Lower lobe of right lung (tissue), 2 donors: ENCODE results near the gene KIF13A. TPM values are rescaled to one million over a fixed set of nuclear protein-coding genes. Genes with fewer than 3 reads are reported as not detected.

ENCODE experiments used
- ATAC-seq, 2 donors: fragments of 200-7000 bp; cut with Tn5 transposase; one replicate each; pipeline ENCODE4 v1.9.1; 2020 to 2022; ENCODE audit warnings: mild to moderate bottlenecking in 2 of 2, moderate library complexity in 2 of 2
- DNase-seq: peaks from one replicate; pipeline ENCODE4 v3.0.0-alpha.2; 2020
- H3K27ac ChIP-seq: fragments of 200-600 bp; one replicate; pipeline ENCODE4 v1.8.0; 2022
- H3K27me3 ChIP-seq: fragments of 200-600 bp; one replicate; pipeline ENCODE4 v1.8.0; 2022; ENCODE audit warnings: low read depth
- H3K36me3 ChIP-seq: fragments of 200-600 bp; one replicate; pipeline ENCODE4 v1.8.0; 2022; ENCODE audit warnings: mild to moderate bottlenecking
- H3K4me1 ChIP-seq: fragments of 200-600 bp; one replicate; pipeline ENCODE4 v1.8.0; 2022
- H3K4me3 ChIP-seq: fragments of 200-600 bp; one replicate; pipeline ENCODE4 v1.8.0; 2022; ENCODE audit warnings: mild to moderate bottlenecking
- H3K9me3 ChIP-seq: fragments of 200-600 bp; one replicate; pipeline ENCODE4 v1.8.0; 2022
- CTCF ChIP-seq: fragments of 200-600 bp; IDR thresholded peaks from one replicate; pipeline ENCODE4 v1.8.0; 2022; ENCODE audit warnings: antibody characterized with exemption, mild to moderate bottlenecking
- intact Hi-C: fragments of 100-400 bp; cut with DNase I; formaldehyde crosslinking; loops from one replicate; pipeline ENCODE4 v1.11.0; 2022
- total RNA-seq: library from RNA; stranded (reverse); fragmentation: NEBNext Ultra II Directional; extraction: Animal tissue kit (Norgen Biotek cat#: 25700); gene quantifications from one replicate; pipeline ENCODE4 v1.2.1, GENCODE V29; 2021
- donor health status: DM: no; HTN: yes; CAD: no; lungs with severe emphysema.

KIF13A gene
- total RNA-seq, 1 donor from 2014 or later = 55.2 TPM

- Histone ChIP-seq H3K4me1 (peaks cover 56% of the 10 kb centered on the region), H3K27ac (no peak overlapping the region), H3K9me3 (no peaks in the 10 kb centered on the region), H3K27me3 (no peaks in the 10 kb centered on the region), H3K36me3 (no peaks in the 10 kb centered on the region), H3K4me3 (no peak overlapping the region)
- no peak for TF ChIP-seq CTCF
- DNase-seq (no peak), ATAC-seq (no peak)
- intact Hi-C loops = no loop called here
These were observed 52.0 kb downstream of the KIF13A start for GRCh38 chr6:17935188-17936149.

GRCh38 chr6:17933716-17934115, 53.7 kb downstream of the KIF13A start:
- no peak for ATAC-seq
- intact Hi-C loops = no loop called here

GRCh38 chr6:17932330-17932852, 55.0 kb downstream of the KIF13A start:
- H3K4me1 ChIP-seq = peaks cover 80% of the 10 kb centered on the region
- ATAC-seq = peak; percentile 93 to 94
- H3K4me3 ChIP-seq = no peak overlapping the region
- DNase-seq = peak; percentile 51
- no peaks in the 10 kb centered on the region for H3K36me3 ChIP-seq
- no peak for TF ChIP-seq CTCF
- H3K27me3 ChIP-seq = no peaks in the 10 kb centered on the region
- peak overlapping the region; percentile 77 for H3K27ac ChIP-seq
- H3K9me3 ChIP-seq = no peaks in the 10 kb centered on the region
- intact Hi-C loops = no loop called here

More at GRCh38 chr6:17933716-17934115, 53.7 kb downstream of the KIF13A start:
- Histone ChIP-seq H3K4me1 (peaks cover 73% of the 10 kb centered on the region), H3K36me3 (no peaks in the 10 kb centered on the region), H3K9me3 (no peaks in the 10 kb centered on the region), H3K27me3 (no peaks in the 10 kb centered on the region), H3K4me3 (no peak overlapping the region), H3K27ac (peak overlapping the region; percentile 1)
- DNase-seq = no peak
- TF ChIP-seq CTCF = no peak

GRCh38 chr6:17931227-17931626, 56.2 kb downstream of the KIF13A start:
- Histone ChIP-seq H3K27ac (peak overlapping the region; percentile 25), H3K4me3 (no peak overlapping the region), H3K4me1 (peaks cover 74% of the 10 kb centered on the region), H3K36me3 (no peaks in the 10 kb centered on the region), H3K27me3 (no peaks in the 10 kb centered on the region), H3K9me3 (no peaks in the 10 kb centered on the region)
- DNase-seq (no peak), ATAC-seq (no peak)
- intact Hi-C loops = no loop called here
- no peak for TF ChIP-seq CTCF

- Histone ChIP-seq H3K27me3 (no peaks in the 10 kb centered on the region), H3K27ac (peak overlapping the region; percentile 61), H3K4me3 (no peak overlapping the region), H3K4me1 (peaks cover 73% of the 10 kb centered on the region), H3K36me3 (no peaks in the 10 kb centered on the region), H3K9me3 (no peaks in the 10 kb centered on the region)
- ATAC-seq (no peak), DNase-seq (no peak)
- no peak for TF ChIP-seq CTCF
- intact Hi-C loops = no loop called here
These were observed 57.0 kb downstream of the KIF13A start for GRCh38 chr6:17930321-17930993.
